GM18858 (cell line): ENCODE results near the gene MAB21L3.

Source experiments
- ATAC-seq: cut with Tn5 transposase; IDR thresholded peaks from one replicate; pipeline ENCODE4 v1.9.1; 2021; ENCODE audit not compliant: unreplicated experiment

Gene MAB21L3

DNA sequence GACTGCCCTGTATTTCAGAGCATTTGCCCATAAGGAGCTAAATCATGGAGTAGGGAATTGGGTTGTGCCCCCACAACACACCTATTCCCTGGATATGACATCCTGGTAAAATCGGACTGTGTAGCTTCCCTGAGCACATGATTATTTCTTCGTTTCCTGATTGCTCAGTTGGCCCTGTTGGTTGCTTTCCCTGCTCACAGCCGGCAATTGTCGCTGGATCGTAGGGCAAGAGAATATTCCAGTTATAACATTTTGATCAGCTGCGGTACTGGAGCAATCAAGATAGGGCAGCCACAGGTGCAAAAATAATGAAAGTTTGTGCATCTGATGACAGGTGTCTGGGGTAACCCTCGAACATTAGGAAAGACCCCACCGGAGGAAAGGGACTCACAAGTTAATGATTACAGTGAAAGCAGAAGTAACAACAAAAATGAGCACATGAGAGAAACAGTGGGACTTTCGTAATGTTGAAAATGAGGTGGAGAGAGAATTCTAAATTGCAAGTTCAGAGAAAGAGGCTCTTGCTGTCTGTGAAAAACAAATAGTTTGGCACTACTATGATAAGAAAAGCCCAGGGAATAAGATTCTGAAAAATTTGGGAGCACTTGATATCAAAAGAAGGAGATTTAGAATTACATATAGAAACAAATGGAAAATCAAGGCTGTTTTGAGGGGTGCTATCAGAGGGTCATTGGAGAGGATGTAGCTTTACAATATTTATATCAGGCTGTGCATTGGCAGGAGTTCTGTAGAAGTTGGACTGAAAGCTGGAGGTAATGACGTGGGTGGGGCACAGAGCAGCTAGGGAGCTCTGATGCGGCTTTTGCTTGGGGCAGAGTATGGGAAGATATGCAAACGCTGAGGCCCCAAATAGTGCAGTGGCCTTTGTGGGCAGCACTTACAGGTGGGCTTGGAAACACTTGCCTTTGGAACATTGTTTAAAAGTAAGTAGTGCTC is at the start of gene MAB21L3:
MAB21L3 (plus strand) TSS at position 833 of the 957 bp plus-strand sequence. CDS start 1,217 bp downstream, outside the sequence.
- ATAC-seq, result peak; percentile 57

DNA sequence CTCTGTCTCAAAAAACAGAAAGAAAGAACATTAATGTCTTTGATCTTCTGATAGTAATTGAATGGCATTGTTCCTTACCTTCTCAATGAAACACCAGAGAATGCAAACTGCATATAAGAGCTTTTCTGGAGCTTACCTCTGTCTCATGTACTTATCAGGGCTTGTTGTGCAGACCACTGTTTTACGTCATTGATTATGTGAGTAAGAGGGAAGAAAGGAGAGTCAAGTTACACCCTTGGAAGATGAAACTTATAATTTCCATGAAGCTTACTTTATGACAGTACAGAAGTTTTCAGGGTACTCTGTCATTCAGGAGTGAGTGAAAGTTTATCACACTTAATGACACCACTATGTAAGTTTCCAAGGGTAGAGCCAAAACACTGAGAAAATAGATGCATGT is 49.0 kb upstream of the MAB21L3 start:
- ATAC-seq, result no peak

DNA sequence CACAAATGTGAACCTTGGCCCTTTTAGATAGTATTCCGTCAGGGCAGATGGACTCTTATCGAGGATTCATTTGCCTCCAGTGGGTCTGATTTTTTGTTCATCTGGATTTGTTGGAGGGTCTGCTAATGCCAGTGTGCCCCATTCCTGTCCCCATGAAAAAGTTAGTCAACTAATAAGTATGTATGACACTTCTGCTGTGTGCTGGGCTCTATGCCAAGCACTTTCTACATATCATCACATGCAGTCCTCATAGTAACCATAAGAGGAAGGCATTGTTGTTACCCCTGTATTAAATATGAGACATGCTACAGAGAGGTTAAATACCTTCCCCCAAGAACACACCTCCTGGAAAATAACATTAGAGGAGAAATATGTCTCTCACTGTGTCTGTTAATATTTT is 46.6 kb upstream of the MAB21L3 start:
- no peak for ATAC-seq

DNA sequence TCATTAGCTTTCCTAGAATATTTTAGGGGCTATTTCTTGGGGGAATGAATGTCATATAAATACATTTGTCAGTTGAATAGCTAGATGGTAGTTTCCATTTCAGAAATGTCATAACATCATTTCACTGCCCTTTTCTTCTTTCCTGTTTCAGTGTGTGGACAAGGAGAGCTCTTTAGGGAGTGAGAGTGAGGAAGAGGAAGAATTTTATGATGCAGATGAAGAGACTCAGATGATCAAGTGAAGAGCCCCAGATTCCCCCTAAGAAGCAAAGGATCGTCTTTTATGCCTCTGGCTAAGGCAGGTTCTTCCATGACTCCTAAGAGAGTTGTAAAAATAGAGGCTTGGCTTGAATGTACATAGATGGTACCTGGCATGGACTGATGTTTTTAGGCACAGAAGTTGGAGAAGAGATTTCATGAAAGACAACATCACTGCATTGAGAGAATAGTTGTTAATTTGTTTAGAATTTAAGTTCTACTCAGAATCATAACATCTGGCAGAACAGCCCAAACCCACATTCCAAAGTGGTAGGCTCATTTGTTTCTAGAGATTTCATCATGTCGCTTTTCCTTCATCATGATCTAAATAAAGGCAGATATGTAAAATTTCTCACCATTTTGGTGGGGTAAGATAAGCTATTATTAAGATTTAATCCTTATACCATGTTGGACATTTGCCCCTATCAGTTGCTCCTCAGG is 44.2 kb upstream of the MAB21L3 start:
- ATAC-seq, result no peak

DNA sequence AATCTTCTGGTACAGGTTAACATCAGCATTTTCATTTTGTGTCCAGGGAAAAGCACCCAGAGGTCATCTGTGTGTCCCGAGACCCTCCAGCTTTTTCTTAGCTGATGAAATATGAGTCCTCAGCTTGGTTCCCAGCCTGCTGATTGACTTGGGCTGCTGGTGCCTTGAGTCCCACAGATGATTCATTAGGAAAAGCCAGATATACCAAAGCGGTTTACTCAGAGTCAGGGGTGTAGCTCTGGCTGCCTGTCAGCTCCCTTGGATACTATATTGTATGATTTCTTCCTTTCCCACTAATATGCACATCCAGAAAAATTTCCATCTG is 43.7 kb upstream of the MAB21L3 start:
- ATAC-seq, result no peak

DNA sequence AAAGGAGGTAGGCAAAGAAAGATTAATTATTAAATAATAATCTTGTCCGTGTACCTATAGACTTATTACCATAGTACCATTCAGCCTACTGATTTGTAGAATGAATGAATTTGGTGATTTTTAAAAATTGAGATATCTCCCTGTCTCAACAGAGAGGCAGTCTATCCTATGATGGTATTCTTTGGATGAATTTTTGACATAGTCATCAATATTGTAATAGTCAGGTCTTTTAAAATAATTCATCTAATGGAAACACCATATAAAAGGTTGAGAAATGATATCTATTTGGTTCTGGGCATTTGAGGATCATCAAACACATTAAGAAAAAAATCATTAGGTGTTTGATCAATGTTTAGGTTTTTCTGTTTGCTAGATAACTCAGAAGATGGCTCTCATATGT is 35.6 kb upstream of the MAB21L3 start:
- no peak for ATAC-seq

DNA sequence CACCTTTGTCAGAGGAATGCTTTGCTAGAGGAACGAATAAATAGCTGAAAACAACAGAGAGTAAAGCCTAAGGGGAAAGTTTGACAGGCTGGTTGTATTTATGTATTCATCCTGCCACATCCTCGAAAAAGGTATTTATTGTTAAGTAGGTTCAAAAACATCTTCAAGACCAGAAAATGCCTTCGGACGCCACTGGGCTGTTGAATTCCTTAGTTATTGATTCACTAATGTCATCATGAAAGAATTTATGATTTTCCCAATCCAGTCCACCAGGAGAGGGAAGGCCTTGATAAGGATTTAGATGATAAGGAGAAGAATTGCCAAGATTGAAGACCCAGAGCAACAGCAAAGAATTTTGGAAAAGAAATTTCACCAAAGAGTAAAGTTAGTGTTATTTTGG is 35.2 kb upstream of the MAB21L3 start:
- ATAC-seq, result no peak

DNA sequence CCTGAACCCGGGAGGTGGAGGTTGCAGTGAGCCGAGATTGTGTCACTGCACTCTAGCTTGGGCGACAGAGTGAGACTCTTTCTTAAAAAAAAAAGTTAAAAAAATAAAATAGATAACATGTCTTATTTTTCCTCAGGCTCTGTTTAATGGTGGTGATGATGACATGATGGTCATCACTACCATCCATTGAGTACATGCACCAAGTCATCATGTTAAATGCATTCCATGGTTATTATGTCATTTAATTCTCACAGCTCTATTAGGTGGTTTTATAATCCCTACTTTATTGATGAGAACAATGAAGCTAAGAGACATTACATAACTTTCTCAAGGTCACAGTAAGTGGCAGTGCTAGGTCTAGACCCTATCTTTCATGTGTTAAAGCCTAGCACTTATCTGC is 34.4 kb upstream of the MAB21L3 start:
- no peak for ATAC-seq

DNA sequence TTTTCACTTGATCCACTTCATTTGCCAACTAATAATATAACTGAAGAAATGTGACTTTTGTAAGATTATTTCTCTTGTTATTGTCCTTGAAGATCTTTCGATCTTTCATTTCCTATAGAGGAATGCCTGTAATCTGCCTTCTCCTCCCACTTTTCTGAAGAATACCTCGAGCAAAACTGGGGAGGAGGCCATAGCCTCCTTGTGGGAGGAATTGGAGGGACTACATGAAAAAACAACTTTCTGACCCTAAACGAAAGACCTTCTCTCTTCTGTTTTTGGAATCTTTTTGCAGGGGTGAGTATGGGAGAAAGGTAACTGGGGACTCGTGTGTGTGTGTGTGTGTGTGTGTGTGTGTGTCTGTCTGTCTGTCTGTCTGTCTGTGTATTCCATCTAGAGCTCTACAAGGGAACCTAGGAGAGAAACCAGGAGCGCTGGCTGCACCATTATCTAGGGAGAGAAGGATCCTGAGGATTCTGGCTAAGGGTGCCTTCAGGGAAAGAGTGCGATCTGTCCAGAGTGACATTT is 32.4 kb upstream of the MAB21L3 start:
- ATAC-seq, result no peak

DNA sequence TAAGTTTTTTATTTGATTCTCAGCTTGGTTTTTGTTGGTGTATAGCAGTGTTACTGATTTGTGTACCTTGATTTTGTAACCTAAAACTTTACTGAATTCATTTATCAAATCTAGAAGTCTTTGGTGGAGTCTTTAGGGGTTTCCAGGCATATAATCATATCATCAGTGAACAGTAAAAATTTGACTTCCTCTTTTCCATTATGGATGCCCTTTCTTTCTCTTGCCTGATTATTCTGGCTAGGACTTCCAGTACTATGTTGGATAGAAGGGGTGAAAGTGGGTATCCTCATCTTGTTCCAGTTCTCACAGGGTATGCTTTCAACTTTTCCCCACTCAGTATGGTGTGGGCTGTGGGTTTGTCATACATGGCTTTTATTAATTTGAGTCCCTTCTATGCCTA is 23.6 kb upstream of the MAB21L3 start:
- ATAC-seq, result no peak

DNA sequence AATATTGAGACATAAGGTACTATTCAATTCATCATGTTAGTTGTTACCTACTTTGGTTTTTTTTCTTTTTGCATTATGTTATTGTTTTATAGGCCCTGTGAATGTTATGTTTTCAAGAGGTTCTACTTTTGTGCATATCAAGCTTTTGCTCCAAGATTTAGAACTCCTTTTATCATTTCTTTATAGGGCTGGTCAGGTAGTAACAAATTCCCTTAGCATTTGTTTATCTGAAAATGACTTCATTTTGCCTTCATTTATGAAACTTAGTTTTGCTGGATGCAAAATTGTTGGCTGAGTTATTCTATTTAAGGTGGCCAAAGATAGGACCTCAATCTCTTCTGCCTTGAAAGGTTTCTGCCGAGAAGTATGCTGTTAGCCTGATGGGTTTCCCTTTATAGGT is 21.3 kb upstream of the MAB21L3 start:
- ATAC-seq, result no peak

DNA sequence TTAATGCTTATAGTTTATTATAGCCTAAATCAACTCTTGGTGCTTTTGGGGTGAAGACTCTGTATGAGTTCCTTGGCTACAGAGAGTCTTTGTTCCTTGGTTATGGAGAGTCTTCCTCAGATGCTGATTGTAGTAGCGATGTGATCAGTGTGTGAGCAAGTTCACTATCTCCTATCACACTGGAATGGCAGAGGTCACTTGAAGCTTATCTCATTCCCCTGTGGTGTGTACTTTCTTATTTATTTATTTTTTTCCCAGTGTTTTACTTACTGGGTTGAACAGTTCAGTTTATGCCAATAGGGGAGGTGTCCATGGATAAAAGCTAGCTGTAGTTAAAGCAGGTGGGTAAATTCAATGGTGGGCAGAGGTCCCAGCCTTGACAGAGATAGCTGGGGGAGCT is 20.1 kb upstream of the MAB21L3 start:
- ATAC-seq, result no peak

DNA sequence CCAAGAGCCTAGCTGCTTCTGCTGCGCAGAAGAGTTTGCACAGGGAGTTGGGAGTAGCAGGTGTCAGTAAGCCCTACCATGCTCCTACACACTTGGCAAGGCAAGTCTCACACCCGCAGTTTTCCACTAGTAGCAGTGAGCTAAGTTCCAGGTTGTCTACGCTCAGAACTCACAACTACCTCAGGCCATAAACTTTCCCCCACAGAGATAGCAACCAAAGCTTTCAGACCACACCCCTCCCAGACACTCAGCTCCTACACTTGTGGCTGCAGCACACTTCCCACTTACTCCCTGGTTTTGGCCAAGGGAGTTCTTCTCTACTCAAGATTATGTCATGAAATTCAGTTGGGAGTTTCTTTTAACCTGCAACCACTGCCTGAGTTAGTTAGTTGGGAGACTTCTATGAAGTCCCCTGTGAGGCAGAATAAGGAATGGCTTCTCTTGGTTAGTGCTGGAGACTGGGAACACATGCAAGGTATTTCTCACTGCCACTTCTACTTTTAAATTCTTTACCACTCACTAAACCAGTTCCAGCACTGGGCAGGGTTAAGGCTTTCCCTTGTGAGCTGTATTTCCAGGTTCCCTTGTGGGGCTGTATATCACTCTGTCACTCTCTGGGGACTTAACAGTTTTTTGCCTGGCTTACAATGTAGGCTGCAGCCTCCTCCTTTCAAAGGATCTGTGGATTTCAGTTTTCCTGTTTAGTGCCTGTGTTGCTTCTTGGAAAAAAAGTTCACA is 18.3 kb upstream of the MAB21L3 start:
- ATAC-seq, result no peak

DNA sequence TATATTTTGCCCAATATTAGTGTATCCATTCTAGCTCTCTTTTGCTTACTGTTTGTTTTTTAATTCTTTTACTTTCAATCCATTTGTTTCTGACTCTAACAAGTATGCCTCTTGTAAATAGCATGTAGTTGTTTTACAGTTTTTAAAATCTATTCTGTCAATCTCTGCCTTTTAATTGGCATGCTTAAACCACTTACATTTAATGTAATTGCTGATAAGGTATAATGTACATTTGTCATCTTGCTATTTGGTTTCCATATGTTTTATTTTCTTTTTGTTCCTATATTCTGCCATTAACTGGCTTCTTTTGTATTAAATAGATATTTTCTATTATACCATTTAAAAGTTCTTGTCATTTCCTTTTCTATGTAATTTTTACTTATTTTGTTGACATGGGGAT is 16.2 kb upstream of the MAB21L3 start:
- ATAC-seq, result no peak

DNA sequence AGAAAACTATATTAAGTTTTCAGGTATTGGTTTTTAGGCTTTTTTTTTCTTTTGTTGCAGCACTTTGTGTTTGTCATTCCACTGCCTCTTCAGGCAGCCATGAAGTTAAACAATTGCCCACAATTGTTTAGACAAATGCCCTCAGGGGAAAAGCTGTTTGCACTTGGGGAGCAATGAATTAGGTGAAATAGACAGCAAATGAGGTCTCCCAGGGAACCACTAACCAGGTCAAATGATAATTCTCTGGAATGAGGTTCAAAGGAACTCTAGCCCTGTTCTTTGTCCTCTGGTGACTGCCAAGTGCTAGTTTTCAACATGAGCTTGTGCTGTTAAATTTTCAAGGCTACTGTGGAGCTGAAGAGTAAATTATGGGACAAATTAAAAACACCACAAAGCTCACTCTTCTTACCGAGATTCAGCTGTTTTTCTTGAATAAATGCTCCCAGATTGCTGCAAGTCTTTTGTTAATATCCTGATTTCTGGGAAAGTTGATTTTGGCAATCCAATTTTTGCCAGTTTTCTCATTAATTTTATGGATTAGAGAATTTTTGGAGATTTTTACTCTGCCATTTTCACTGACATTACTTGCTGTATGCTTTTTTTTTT is 15.1 kb upstream of the MAB21L3 start:
- no peak for ATAC-seq

DNA sequence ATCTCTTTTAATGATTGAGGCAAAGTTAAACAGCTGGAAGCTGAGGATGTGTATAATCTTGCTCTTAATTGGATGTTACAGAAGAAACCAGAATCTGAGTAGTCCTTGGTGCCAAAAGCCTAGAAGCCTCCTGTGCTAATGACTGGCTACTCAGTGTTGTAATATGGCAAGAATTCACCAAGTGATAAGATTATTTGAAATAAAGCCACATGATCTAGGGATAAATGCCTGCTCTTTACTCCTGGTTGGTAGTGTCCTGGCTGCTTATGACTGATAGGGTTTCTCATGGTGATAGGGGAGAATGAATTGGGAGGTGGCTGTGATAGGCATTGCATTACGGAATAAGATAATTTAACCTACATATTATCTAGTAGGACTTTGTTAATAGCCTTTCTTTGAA is 13.6 kb upstream of the MAB21L3 start:
- no peak for ATAC-seq

DNA sequence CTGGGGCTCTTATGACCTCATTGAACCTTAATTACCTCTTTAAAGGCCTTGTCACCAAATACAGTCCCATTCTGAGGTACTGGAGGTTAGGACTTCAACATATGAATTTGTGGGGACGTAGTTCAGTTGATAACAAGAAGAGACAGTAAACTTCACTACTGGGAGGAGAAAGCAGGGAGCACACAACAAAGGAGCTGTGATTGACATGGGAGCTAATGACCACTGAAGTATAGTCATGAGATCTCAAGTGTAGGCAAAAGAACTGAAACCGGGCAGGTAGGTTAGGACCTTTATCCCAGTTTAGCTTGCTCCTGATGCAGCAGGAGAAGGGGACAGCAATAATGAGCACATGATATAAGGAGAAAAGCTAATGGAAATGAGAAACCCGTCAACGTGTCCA is 11.8 kb upstream of the MAB21L3 start:
- no peak for ATAC-seq

DNA sequence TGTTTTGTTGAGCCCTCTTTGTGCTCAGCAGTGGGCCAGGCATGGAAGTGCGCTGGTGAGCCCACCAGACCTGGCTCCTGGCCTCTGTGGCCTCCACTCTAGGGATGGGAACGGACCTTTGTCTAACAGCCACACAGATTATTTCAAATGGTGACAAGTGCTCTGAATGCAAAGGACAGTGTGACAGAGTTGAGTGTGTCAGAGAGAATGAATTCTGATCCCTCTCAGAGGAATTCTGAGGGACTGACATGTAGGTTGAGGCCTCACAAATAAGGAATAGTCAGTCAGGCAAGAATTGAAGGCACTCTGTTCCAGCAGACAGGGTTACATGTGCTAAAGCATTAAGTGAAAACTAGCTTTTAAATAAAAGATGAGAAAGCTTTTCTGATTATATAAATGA is 11.3 kb upstream of the MAB21L3 start:
- no peak for ATAC-seq

DNA sequence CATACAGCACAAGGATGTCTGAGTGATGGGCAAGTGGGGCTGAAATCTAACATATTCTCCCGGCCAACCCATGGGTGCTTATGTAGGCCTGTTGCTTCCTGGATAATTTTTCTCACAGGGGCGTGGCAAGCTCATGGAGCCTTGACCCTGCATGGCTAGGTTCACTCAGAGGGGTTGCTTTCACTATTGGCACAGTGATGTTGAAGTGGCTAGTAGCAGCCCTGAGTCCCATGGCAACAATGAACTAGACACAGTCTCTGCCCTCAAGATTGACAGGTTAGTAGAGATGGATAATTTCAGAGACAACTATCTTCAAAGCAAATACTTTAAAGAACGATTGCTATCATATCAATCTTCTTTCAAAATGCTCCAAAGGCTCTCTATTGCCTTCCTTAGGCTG is 6.5 kb upstream of the MAB21L3 start:
- no peak for ATAC-seq

DNA sequence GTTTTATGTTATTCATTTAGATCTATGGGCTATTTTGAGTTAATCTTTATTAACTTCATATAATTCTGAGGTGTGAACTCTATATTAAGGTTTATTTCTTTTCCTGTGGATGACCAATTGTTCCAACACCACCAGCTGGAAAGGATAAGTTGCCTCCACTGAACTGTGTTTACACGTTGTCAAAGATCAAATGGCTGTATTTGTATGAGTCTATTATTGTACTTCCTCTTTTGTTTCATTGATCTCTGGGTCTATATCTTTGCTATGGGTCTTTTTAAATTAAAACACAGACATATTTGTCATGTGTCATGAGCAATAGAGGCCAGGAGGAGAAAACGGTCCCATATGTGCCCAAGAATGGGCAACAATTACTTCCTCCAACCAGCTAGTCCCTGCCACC is 5.2 kb upstream of the MAB21L3 start:
- no peak for ATAC-seq

DNA sequence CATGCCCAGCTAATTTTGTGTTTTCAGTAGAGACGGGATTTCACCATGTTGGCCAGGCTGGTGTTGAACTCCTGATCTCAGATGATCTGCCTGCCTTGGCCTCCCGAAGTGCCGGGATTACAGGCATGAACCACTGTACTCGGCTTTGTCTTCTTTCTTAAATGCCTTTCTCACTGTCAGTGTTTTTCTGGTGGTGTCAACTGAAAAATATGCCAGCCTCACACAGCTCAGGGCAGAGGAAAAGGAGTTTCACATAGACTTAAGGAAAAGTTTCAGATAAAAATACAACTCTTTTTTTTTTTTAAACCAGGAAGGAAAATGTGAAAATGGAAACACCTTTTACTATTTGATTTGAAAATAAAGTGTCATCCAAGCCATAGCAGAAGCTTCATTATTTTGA is 4.6 kb upstream of the MAB21L3 start:
- no peak for ATAC-seq
